Thyroid gland (tissue), 4 donors: ENCODE data around the gene CA5A. TPM values are rescaled to one million over a fixed set of nuclear protein-coding genes. Genes with fewer than 3 reads are reported as not detected.
A peak's percentile ranks its signal among the peaks of the same experiment; 100 is the strongest.

Experiments
- DNase-seq, 2 donors: peaks; one replicate each; pipeline ENCODE4 v3.0.0-alpha.2; 2019
- H3K27ac ChIP-seq, 3 donors: fragments of 200-600 bp; sonication (generic); 1 replicate in 2 of 3; 2 replicates in 1 of 3; pipeline ENCODE4 v1.5.1; 2016 to 2019; ENCODE audit warnings: mild to moderate bottlenecking in 1 of 3, moderate library complexity in 1 of 3
- H3K27me3 ChIP-seq: fragments of 200-600 bp; sonication (generic); one replicate; pipeline ENCODE4 v1.5.1; 2019
- H3K36me3 ChIP-seq, 2 donors: fragments of 200-600 bp; sonication (generic); one replicate each; pipeline ENCODE4 v1.5.1; 2016 to 2019
- H3K4me1 ChIP-seq, 2 donors: fragments of 200-600 bp; sonication (generic); one replicate each; pipeline ENCODE4 v1.5.1; 2017 to 2019
- H3K4me3 ChIP-seq, 3 donors: fragments of 200-600 bp; sonication (generic); replicated peaks in 1 of 3; 1 replicate in 2 of 3; 2 replicates in 1 of 3; pipeline ENCODE4 v1.5.1; 2016; ENCODE audit warnings: mild to moderate bottlenecking in 1 of 3
- H3K9me3 ChIP-seq: fragments of 200-600 bp; sonication (generic); one replicate; pipeline ENCODE4 v1.5.1; 2017
- CTCF ChIP-seq, 6 experiments: fragments of 200-600 bp in 3 of 6; fragments of 450-650 bp in 3 of 6; sonication (generic) in 3 of 6; IDR thresholded peaks; one replicate each; pipeline ENCODE4 v1.5.1; 2016 to 2019; ENCODE audit warnings: antibody characterized with exemption in 6 of 6, mild to moderate bottlenecking in 2 of 6, inconsistent platforms in 1 of 6, moderate library complexity in 1 of 6
- POLR2A ChIP-seq, 2 donors: fragments of 450-650 bp; IDR thresholded peaks; one replicate each; pipeline ENCODE4 v1.6.1; 2017; ENCODE audit warnings: antibody characterized with exemption in 2 of 2, mild to moderate bottlenecking in 2 of 2, moderate library complexity in 1 of 2
- WGBS, 2 donors: methylation state at CpG; one replicate each; pipeline ENCODE4 v1.1.5; 2017; 5-methylcytosine and 5-hydroxymethylcytosine counted together
- intact Hi-C: fragments of 100-400 bp; cut with DNase I; formaldehyde crosslinking; loops from one replicate; pipeline ENCODE4 v1.15.1; 2023
- total RNA-seq, 4 donors: library from RNA; depleted of rRNA; stranded (reverse); fragments of >200 nt; gene quantifications; one replicate each; pipeline ENCODE4 v1.2.3, GENCODE V29; 2016

CA5A gene
- total RNA-seq, 4 donors from 2014 or later: not detected

- TF ChIP-seq POLR2A (IDR thresholded peaks at IDR 0.05) (no peak), CTCF (IDR thresholded peaks at IDR 0.05) (no peak)
- Histone ChIP-seq H3K27me3 (no peaks in the 10 kb centered on the region), H3K4me1 (peaks cover 20 to 31% of the 10 kb centered on the region in 2 donors), H3K36me3 (no peaks in the 10 kb centered on the region), H3K9me3 (no peaks in the 10 kb centered on the region), H3K4me3 (no peak overlapping the region), H3K27ac (peak overlapping the region in 1 of 3 donors; percentile 10)
- intact Hi-C loops: loop anchor here (5.0 kb wide), 1 partner anchor 62 kb away; no protein-coding TSS in a partner anchor
- WGBS, 2 donors: 75 to 79% methylated on average over 26 to 30 of the region's 30 CpGs
- DNase-seq: no peak
These were observed 92.1 kb downstream of the CA5A start for GRCh38 chr16:87844120-87844733.

- Histone ChIP-seq H3K4me1 (peaks cover 23 to 32% of the 10 kb centered on the region in 2 donors), H3K4me3 (no peak overlapping the region), H3K36me3 (no peaks in the 10 kb centered on the region), H3K27ac (peak overlapping the region in 1 of 3 donors; percentile 10), H3K27me3 (no peaks in the 10 kb centered on the region), H3K9me3 (no peaks in the 10 kb centered on the region)
- intact Hi-C loops: loop anchor here (5.0 kb wide), 1 partner anchor 61 kb away; no protein-coding TSS in a partner anchor
- WGBS, 2 donors: 77 to 87% methylated on average over 2 to 7 of the region's 17 CpGs
- DNase-seq: no peak
- TF ChIP-seq CTCF (IDR thresholded peaks at IDR 0.05): no peak
- no peak for TF ChIP-seq POLR2A (IDR thresholded peaks at IDR 0.05)
These were observed 92.6 kb downstream of the CA5A start for GRCh38 chr16:87843678-87844105.

GRCh38 chr16:87842209-87842869, 94.0 kb downstream of the CA5A start:
- TF ChIP-seq CTCF (IDR thresholded peaks at IDR 0.05): no peak
- no peak for TF ChIP-seq POLR2A (IDR thresholded peaks at IDR 0.05)
- no peak for DNase-seq
- Histone ChIP-seq H3K27me3 (no peaks in the 10 kb centered on the region), H3K9me3 (no peaks in the 10 kb centered on the region), H3K4me3 (no peak overlapping the region), H3K27ac (no peak overlapping the region), H3K4me1 (peaks cover 14 to 18% of the 10 kb centered on the region in 2 donors), H3K36me3 (no peaks in the 10 kb centered on the region)
- intact Hi-C loops: loop anchor here (5.0 kb wide), 1 partner anchor 60 kb away; no protein-coding TSS in a partner anchor
- 71 to 86% methylated on average over 8 to 14 of the region's 17 CpGs for WGBS, 2 donors

GRCh38 chr16:87841340-87842208, 94.8 kb downstream of the CA5A start:
- WGBS, 2 donors: 91% methylated on average over 18 to 19 of the region's 22 CpGs
- H3K4me1 ChIP-seq: peaks cover 14 to 18% of the 10 kb centered on the region in 2 donors
- H3K4me3 ChIP-seq: no peak overlapping the region
- H3K36me3 ChIP-seq: no peaks in the 10 kb centered on the region
- intact Hi-C loops: loop anchor here (5.0 kb wide), 1 partner anchor 59 kb away; no protein-coding TSS in a partner anchor
- no peak for DNase-seq
- H3K27me3 ChIP-seq: no peaks in the 10 kb centered on the region
- no peak overlapping the region for H3K27ac ChIP-seq
- TF ChIP-seq CTCF (IDR thresholded peaks at IDR 0.05) (no peak), POLR2A (IDR thresholded peaks at IDR 0.05) (no peak)
- H3K9me3 ChIP-seq: no peaks in the 10 kb centered on the region
